OCI-LY3 (cell line): ENCODE results near the gene USP32.

ENCODE experiments used
- H2AFZ ChIP-seq: fragments of 200-600, 300-600 bp; shearing (Covaris generic); 2 replicates; pipeline ENCODE4 v1.6.0; 2014; ENCODE audit warnings: antibody characterized with exemption, low read depth, low read length
- H3K27ac ChIP-seq: fragments of 200-600, 300-600 bp; sonication (generic); 2 replicates; pipeline ENCODE4 v1.5.1; 2014; ENCODE audit warnings: mild to moderate bottlenecking, low read length, moderate library complexity, mixed read lengths
- H3K27me3 ChIP-seq: fragments of 200-600, 300-600 bp; sonication (generic); 2 replicates; pipeline ENCODE4 v1.6.1; 2014; ENCODE audit warnings: low read depth, low read length, mixed read lengths
- H3K36me3 ChIP-seq: fragments of 200-600, 300-600 bp; sonication (generic); replicated peaks from 2 replicates; pipeline ENCODE3; 2014; ENCODE audit warnings: low read depth, low read length, mixed read lengths
- H3K4me1 ChIP-seq: fragments of 300-600, 200-600 bp; sonication (generic); 2 replicates; pipeline ENCODE4 v1.6.1; 2014; ENCODE audit warnings: low read length, mixed read lengths
- H3K4me2 ChIP-seq: fragments of 200-600, 300-600 bp; sonication (generic); 2 replicates; pipeline ENCODE4 v1.6.1; 2014; ENCODE audit warnings: low read length, mixed read lengths
- H3K4me3 ChIP-seq: fragments of 300-600, 200-600 bp; sonication (generic); 2 replicates; pipeline ENCODE4 v1.5.1; 2014; ENCODE audit warnings: antibody characterized with exemption, mild to moderate bottlenecking, low read length, moderate library complexity
- H3K79me2 ChIP-seq: fragments of 300-600, 200-600 bp; shearing (Covaris generic); 2 replicates; pipeline ENCODE4 v1.6.1; 2014; ENCODE audit warnings: mild to moderate bottlenecking, low read length, mixed read lengths
- H3K9ac ChIP-seq: fragments of 300-600, 200-600 bp; shearing (Covaris generic); 2 replicates; pipeline ENCODE4 v1.6.0; 2014; ENCODE audit warnings: mild to moderate bottlenecking, low read length, moderate library complexity
- H3K9me3 ChIP-seq: fragments of 200-600, 300-600 bp; shearing (Covaris generic); 2 replicates; pipeline ENCODE4 v1.6.1; 2014; ENCODE audit warnings: low read length, mixed read lengths; ENCODE audit not compliant: insufficient read depth
- H4K20me1 ChIP-seq: fragments of 200-600, 300-600 bp; sonication (generic); 2 replicates; pipeline ENCODE4 v1.6.1; 2016; ENCODE audit warnings: low read length, mixed read lengths; ENCODE audit not compliant: insufficient read depth
- EZH2phosphoT487 ChIP-seq: fragments of 200-600 bp; shearing (Covaris generic); IDR thresholded peaks from 2 replicates; pipeline ENCODE4 v1.6.1; 2018; ENCODE audit warnings: antibody characterized with exemption, mixed run types, low read depth
- TF ChIP-seq, protein P1 (sequence below): fragments of 200-600, 300-600 bp; sonication (generic); IDR thresholded peaks from 2 replicates; pipeline ENCODE4 v1.5.1; 2014; ENCODE audit warnings: antibody characterized with exemption, low read length, low read depth

Gene USP32

DNA sequence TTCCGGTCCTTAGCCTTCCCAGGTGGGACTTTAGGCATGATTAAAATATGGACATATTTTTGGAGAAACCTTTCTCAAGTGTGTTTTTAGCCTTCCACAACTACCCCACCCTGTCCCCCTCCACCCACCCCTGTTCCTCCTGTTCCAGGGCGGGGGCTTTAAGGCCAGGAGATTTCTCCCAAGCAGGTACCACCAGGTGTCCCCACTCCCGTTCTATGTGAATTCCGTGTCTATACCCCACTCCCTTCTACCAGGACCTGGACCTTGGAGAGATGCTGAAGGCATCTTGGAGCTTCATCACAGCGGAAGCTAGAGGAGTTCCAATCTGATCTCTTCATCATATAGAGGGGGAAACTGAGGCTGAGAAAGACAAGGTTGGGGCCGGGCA is 232.5 kb downstream of the USP32 start:
- no peak overlapping the region for H2AFZ ChIP-seq
- H3K4me1 ChIP-seq: peaks cover 24% of the 10 kb centered on the region
- H3K79me2 ChIP-seq: no peaks in the 10 kb centered on the region
- no peak overlapping the region for H3K4me3 ChIP-seq
- no peak for TF ChIP-seq EZH2phosphoT487
- TF ChIP-seq, protein P1, sequence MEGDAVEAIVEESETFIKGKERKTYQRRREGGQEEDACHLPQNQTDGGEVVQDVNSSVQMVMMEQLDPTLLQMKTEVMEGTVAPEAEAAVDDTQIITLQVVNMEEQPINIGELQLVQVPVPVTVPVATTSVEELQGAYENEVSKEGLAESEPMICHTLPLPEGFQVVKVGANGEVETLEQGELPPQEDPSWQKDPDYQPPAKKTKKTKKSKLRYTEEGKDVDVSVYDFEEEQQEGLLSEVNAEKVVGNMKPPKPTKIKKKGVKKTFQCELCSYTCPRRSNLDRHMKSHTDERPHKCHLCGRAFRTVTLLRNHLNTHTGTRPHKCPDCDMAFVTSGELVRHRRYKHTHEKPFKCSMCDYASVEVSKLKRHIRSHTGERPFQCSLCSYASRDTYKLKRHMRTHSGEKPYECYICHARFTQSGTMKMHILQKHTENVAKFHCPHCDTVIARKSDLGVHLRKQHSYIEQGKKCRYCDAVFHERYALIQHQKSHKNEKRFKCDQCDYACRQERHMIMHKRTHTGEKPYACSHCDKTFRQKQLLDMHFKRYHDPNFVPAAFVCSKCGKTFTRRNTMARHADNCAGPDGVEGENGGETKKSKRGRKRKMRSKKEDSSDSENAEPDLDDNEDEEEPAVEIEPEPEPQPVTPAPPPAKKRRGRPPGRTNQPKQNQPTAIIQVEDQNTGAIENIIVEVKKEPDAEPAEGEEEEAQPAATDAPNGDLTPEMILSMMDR: no peak
- no peaks in the 10 kb centered on the region for H4K20me1 ChIP-seq
- H3K9me3 ChIP-seq: no peaks in the 10 kb centered on the region
- no peaks in the 10 kb centered on the region for H3K36me3 ChIP-seq
- H3K27ac ChIP-seq: no peak overlapping the region
- no peaks in the 10 kb centered on the region for H3K27me3 ChIP-seq
- H3K4me2 ChIP-seq: no peak overlapping the region
- no peak overlapping the region for H3K9ac ChIP-seq

DNA sequence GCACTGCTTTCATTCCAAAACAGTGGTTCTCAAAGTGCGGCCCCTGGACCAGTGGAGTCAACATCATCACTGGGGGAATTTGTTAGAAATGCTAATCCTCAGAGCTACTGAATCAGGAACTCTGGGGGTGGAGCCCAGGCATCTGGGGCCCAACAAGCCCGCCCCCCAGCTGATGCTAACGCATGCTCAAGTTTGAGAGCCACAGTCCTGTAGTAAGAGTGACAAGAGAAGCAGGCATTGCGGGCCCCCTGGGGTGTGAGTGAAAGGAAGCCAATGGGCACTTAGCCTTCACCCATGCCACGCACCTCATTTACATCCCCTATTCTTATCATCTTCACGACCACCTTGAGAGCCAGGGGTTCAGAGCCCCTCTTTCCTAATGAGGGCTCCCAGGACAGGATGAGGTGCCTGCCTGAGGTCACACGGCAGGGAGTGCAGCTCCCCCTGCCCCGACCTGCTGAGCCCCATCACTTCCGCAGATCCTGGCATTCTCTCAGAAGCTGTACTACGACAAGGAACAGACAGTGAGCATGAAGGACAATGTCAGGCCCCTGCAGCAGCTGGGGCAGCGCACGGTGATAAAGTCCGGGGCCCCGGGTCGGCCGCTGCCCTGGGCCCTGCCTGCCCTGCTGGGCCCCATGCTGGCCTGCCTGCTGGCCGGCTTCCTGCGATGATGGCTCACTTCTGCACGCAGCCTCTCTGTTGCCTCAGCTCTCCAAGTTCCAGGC is 233.0 kb downstream of the USP32 start:
- H3K9ac ChIP-seq: no peak overlapping the region
- TF ChIP-seq, protein P1: no peak
- no peak for TF ChIP-seq EZH2phosphoT487
- H3K4me1 ChIP-seq: peaks cover 24% of the 10 kb centered on the region
- no peak overlapping the region for H3K4me3 ChIP-seq
- no peak overlapping the region for H3K27ac ChIP-seq
- no peaks in the 10 kb centered on the region for H4K20me1 ChIP-seq
- H3K79me2 ChIP-seq: no peaks in the 10 kb centered on the region
- no peaks in the 10 kb centered on the region for H3K36me3 ChIP-seq
- no peaks in the 10 kb centered on the region for H3K27me3 ChIP-seq
- H2AFZ ChIP-seq: no peak overlapping the region
- H3K9me3 ChIP-seq: no peaks in the 10 kb centered on the region
- H3K4me2 ChIP-seq: no peak overlapping the region

DNA sequence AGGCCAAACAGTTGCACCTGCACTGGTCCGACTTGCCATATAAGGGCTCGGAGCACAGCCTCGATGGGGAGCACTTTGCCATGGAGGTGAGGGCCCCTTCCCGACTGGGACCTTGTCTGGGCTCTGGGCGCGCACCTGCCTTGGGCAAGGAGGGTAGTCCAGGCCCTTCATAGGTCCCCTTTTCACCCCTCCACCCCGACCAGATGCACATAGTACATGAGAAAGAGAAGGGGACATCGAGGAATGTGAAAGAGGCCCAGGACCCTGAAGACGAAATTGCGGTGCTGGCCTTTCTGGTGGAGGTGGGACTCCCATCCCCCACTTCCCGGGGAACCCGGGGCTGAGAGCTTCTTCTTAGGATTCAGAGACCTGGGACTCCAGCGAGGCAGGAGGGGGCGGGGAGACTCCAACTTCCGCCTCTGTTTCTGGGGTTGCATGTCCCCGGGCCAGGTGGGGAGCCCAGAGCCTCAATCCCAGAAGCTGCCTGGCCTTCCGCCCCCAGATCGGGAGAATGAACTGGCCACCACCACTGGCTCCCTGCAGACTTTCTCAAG is 234.4 kb downstream of the USP32 start:
- Histone ChIP-seq H3K9me3 (no peaks in the 10 kb centered on the region), H3K4me1 (peaks cover 20% of the 10 kb centered on the region), H3K27ac (no peak overlapping the region), H2AFZ (no peak overlapping the region; the same call in 1 of the 2 replicates), H3K4me2 (no peak overlapping the region), H3K79me2 (no peaks in the 10 kb centered on the region), H4K20me1 (no peaks in the 10 kb centered on the region), H3K9ac (no peak overlapping the region), H3K27me3 (no peaks in the 10 kb centered on the region), H3K4me3 (no peak overlapping the region), H3K36me3 (no peaks in the 10 kb centered on the region)
- TF ChIP-seq, protein P1: no peak
- TF ChIP-seq EZH2phosphoT487: no peak

DNA sequence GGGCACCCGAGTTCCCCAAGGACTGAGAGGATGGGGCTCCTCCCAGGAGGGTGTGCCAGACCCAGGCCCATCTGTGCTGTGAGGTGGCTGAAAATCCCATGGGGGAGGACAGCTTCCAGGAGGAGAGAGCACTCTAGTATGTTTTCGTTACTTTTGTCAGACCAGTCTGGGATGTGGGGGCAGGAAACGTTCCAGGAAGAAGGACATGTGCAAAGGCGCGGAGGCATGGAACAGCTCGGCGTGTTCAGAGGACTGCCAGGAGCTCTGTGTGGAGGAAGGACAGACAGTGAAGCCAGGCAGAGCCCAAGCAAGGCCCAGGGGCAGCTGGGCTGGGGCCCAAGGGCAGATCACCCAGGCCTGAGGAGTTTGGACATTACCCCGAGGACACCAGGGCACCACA is 235.2 kb downstream of the USP32 start:
- no peaks in the 10 kb centered on the region for H3K9me3 ChIP-seq
- H3K9ac ChIP-seq: no peak overlapping the region
- peaks cover 14% of the 10 kb centered on the region for H3K4me1 ChIP-seq
- H3K79me2 ChIP-seq: no peaks in the 10 kb centered on the region
- no peaks in the 10 kb centered on the region for H4K20me1 ChIP-seq
- H3K4me2 ChIP-seq: no peak overlapping the region
- TF ChIP-seq EZH2phosphoT487: no peak
- TF ChIP-seq, protein P1: no peak
- no peaks in the 10 kb centered on the region for H3K27me3 ChIP-seq
- H3K27ac ChIP-seq: no peak overlapping the region
- H2AFZ ChIP-seq: no peak overlapping the region
- H3K36me3 ChIP-seq: no peaks in the 10 kb centered on the region
- H3K4me3 ChIP-seq: no peak overlapping the region
